ENCODE data around the gene MAGOH. TPM values are rescaled to one million over a fixed set of nuclear protein-coding genes. Genes with fewer than 3 reads are reported as not detected.

MAGOH gene
- total and polyA plus RNA-seq, 2 of the 13 experiments (the other 11 are each of a cell fraction or from before 2014, with no cell fraction given): 24.1 to 87.0 TPM

- TF ChIP-seq ZNF280B (CRISPR knock-in tag; IDR thresholded peaks at IDR 0.05; ENCODE audit: borderline replicate concordance) (peak; percentile 67; the same call in 1 of the 2 replicates), KIAA2018 (CRISPR knock-in tag; IDR thresholded peaks at IDR 0.05; ENCODE audit: borderline replicate concordance) (no peak), SUZ12 (IDR thresholded peaks at IDR 0.05; ENCODE audit: low read depth, low read length) (no peak), ZSCAN25 (CRISPR knock-in tag; IDR thresholded peaks at IDR 0.05) (0 out of 2 replicates have a peak, but pooled peaks have one; percentile 18), ZNF776 (CRISPR knock-in tag; IDR thresholded peaks at IDR 0.05) (peak; percentile 68; the same call in 1 of the 2 replicates), NFIC (IDR thresholded peaks at IDR 0.05; ENCODE audit: low read length) (0 out of 2 replicates have a peak, but pooled peaks have one; percentile 26), BATF2 (CRISPR knock-in tag; IDR thresholded peaks at IDR 0.05) (0 out of 2 replicates have a peak, but pooled peaks have one; percentile 71), LRRFIP1 (CRISPR knock-in tag; conservative IDR thresholded peaks at IDR 0.05) (no peak), ARID2 (CRISPR knock-in tag; IDR thresholded peaks at IDR 0.05; ENCODE audit: borderline replicate concordance) (peak; percentile 35; the same call in 1 of the 2 replicates), ZNF891 (CRISPR knock-in tag; IDR thresholded peaks at IDR 0.05) (peak; percentile 80; the same call in 1 of the 2 replicates), KDM6A (CRISPR knock-in tag; IDR thresholded peaks at IDR 0.05; ENCODE audit: low read depth) (no peak; the same call in 1 of the 2 replicates), ZNF329 (CRISPR knock-in tag; IDR thresholded peaks at IDR 0.05; ENCODE audit: low read depth) (no peak), FOXC1 (CRISPR knock-in tag; IDR thresholded peaks at IDR 0.05; ENCODE audit: borderline replicate concordance) (0 out of 2 replicates have a peak, but pooled peaks have one; percentile 21)
These were observed 41.6 kb downstream of the MAGOH start, which contains the start of gene CPT2 (continued) for GRCh38 chr1:53196485-53197290.

Data from HepG2 (cell line).